ENCODE measurements around the gene STX4.

Gene STX4

GRCh38 chr16:31083081-31083480, 49.7 kb downstream of the STX4 start:
- TF ChIP-seq CTCF (IDR thresholded peaks at IDR 0.05; ENCODE audit: low read length), result no peak
- no peak for TF ChIP-seq EZH2 (IDR thresholded peaks at IDR 0.05; ENCODE audit: borderline replicate concordance, low read length)
- Histone ChIP-seq H4K20me1 (ENCODE audit: insufficient read depth, low read length) (no peaks in the 10 kb centered on the region), H2AFZ (ENCODE audit: low read length) (no peak overlapping the region), H3K27ac (ENCODE audit: low read depth, low read length, poor library complexity, severe bottlenecking) (no peak overlapping the region), H3K79me2 (ENCODE audit: insufficient read depth, low read length) (no peaks in the 10 kb centered on the region), H3K9me3 (ENCODE audit: low read length) (no peaks in the 10 kb centered on the region), H3K9ac (ENCODE audit: low read length) (no peak overlapping the region), H3K4me1 (ENCODE audit: insufficient read depth, low read length, severe bottlenecking) (no peaks in the 10 kb centered on the region), H3K27me3 (ENCODE audit: insufficient read depth, low read length) (no peaks in the 10 kb centered on the region), H3K4me2 (ENCODE audit: low read length) (no peak overlapping the region), H3F3A (ENCODE audit: insufficient read depth, low read length) (no peaks in the 10 kb centered on the region), H3K36me3 (ENCODE audit: insufficient read depth, low read length) (peaks cover 52% of the 10 kb centered on the region), H3K4me3 (ENCODE audit: low read depth, low read length, poor library complexity, severe bottlenecking) (no peak overlapping the region), H3K9me2 (ENCODE audit: low read depth, low read length) (no peaks in the 10 kb centered on the region)

- peaks cover 47% of the 10 kb centered on the region for H3K36me3 ChIP-seq (ENCODE audit: insufficient read depth, low read length)
- no peaks in the 10 kb centered on the region for H3K79me2 ChIP-seq (ENCODE audit: insufficient read depth, low read length)
- no peaks in the 10 kb centered on the region for H3K4me1 ChIP-seq (ENCODE audit: insufficient read depth, low read length, severe bottlenecking)
- no peaks in the 10 kb centered on the region for H4K20me1 ChIP-seq (ENCODE audit: insufficient read depth, low read length)
- TF ChIP-seq CTCF (IDR thresholded peaks at IDR 0.05; ENCODE audit: low read length) (no peak), EZH2 (IDR thresholded peaks at IDR 0.05; ENCODE audit: borderline replicate concordance, low read length) (no peak)
- H3K27ac ChIP-seq (ENCODE audit: low read depth, low read length, poor library complexity, severe bottlenecking), result no peak overlapping the region
- H3K27me3 ChIP-seq (ENCODE audit: insufficient read depth, low read length), result no peaks in the 10 kb centered on the region
- no peaks in the 10 kb centered on the region for H3K9me2 ChIP-seq (ENCODE audit: low read depth, low read length)
- no peak overlapping the region for H3K9ac ChIP-seq (ENCODE audit: low read length)
- no peak overlapping the region for H3K4me2 ChIP-seq (ENCODE audit: low read length)
- H3K4me3 ChIP-seq (ENCODE audit: low read depth, low read length, poor library complexity, severe bottlenecking), result no peak overlapping the region
- H3K9me3 ChIP-seq (ENCODE audit: low read length), result no peaks in the 10 kb centered on the region
- no peaks in the 10 kb centered on the region for H3F3A ChIP-seq (ENCODE audit: insufficient read depth, low read length)
- H2AFZ ChIP-seq (ENCODE audit: low read length), result no peak overlapping the region
Observed at GRCh38 chr16:31083556-31083955, 50.2 kb downstream of the STX4 start.

GRCh38 chr16:31083981-31084380, 50.6 kb downstream of the STX4 start:
- H3K4me2 ChIP-seq (ENCODE audit: low read length), result no peak overlapping the region
- no peaks in the 10 kb centered on the region for H3K27me3 ChIP-seq (ENCODE audit: insufficient read depth, low read length)
- H3K9me3 ChIP-seq (ENCODE audit: low read length), result no peaks in the 10 kb centered on the region
- no peak overlapping the region for H3K4me3 ChIP-seq (ENCODE audit: low read depth, low read length, poor library complexity, severe bottlenecking)
- TF ChIP-seq CTCF (IDR thresholded peaks at IDR 0.05; ENCODE audit: low read length), result no peak
- no peak for TF ChIP-seq EZH2 (IDR thresholded peaks at IDR 0.05; ENCODE audit: borderline replicate concordance, low read length)
- no peak overlapping the region for H3K9ac ChIP-seq (ENCODE audit: low read length)
- H3K36me3 ChIP-seq (ENCODE audit: insufficient read depth, low read length), result peaks cover 43% of the 10 kb centered on the region
- H4K20me1 ChIP-seq (ENCODE audit: insufficient read depth, low read length), result no peaks in the 10 kb centered on the region
- H3K9me2 ChIP-seq (ENCODE audit: low read depth, low read length), result no peaks in the 10 kb centered on the region
- no peaks in the 10 kb centered on the region for H3K4me1 ChIP-seq (ENCODE audit: insufficient read depth, low read length, severe bottlenecking)
- H3K27ac ChIP-seq (ENCODE audit: low read depth, low read length, poor library complexity, severe bottlenecking), result no peak overlapping the region
- H3K79me2 ChIP-seq (ENCODE audit: insufficient read depth, low read length), result no peaks in the 10 kb centered on the region
- H3F3A ChIP-seq (ENCODE audit: insufficient read depth, low read length), result no peaks in the 10 kb centered on the region
- H2AFZ ChIP-seq (ENCODE audit: low read length), result no peak overlapping the region

Measured in OCI-LY1 (cell line).